HL-60 (cell line): ENCODE results near the gene STARD9.

Source experiments
- DNase-seq, 2 experiments: peaks; one replicate each; pipeline ENCODE4 v3.0.0-alpha.2; 2010 to 2020; ENCODE audit warnings: low read depth in 1 of 2, low spot score in 1 of 2
- H3K27ac ChIP-seq: fragments of 250-450 bp; sonication (Bioruptor Pico); replicated peaks from 2 replicates; pipeline ENCODE4 v1.5.1; 2020; ENCODE audit warnings: mild to moderate bottlenecking, moderate library complexity
- H3K27me3 ChIP-seq: fragments of 250-450 bp; sonication (Bioruptor Pico); 2 replicates; pipeline ENCODE4 v1.5.1; 2021; ENCODE audit warnings: mild to moderate bottlenecking, moderate library complexity; ENCODE audit not compliant: insufficient read depth, poor library complexity, severe bottlenecking
- H3K4me3 ChIP-seq: replicated peaks from 2 replicates; pipeline ENCODE4 v1.5.1; 2011; ENCODE audit warnings: mild to moderate bottlenecking, control low read depth, low read length; ENCODE audit not compliant: insufficient read depth
- CTCF ChIP-seq: IDR thresholded peaks from one replicate; pipeline ENCODE4 v1.5.1; 2011; ENCODE audit warnings: low read length, control low read depth, inconsistent platforms; ENCODE audit not compliant: insufficient read depth
- GABPA ChIP-seq: IDR thresholded peaks from 2 replicates; pipeline ENCODE4 v1.6.1; 2012; ENCODE audit warnings: low read depth
- POLR2AphosphoS5 ChIP-seq: IDR thresholded peaks from 2 replicates; pipeline ENCODE4 v1.6.1; 2012; ENCODE audit warnings: low read depth
- REST ChIP-seq: IDR thresholded peaks from 2 replicates; pipeline ENCODE4 v1.6.1; 2012; ENCODE audit warnings: low read depth; ENCODE audit not compliant: insufficient replicate concordance
- SPI1 ChIP-seq: IDR thresholded peaks from 2 replicates; pipeline ENCODE4 v1.6.1; 2012; ENCODE audit warnings: low read depth, mild to moderate bottlenecking, borderline replicate concordance

Gene STARD9

GRCh38 chr15:42627485-42627884, 52.1 kb downstream of the STARD9 start:
- H3K27ac ChIP-seq, result no peak overlapping the region
- H3K4me3 ChIP-seq, result no peak overlapping the region
- TF ChIP-seq SPI1 (no peak), REST (no peak), POLR2AphosphoS5 (no peak), CTCF (no peak), GABPA (no peak)
- no peak for DNase-seq
- H3K27me3 ChIP-seq, result no peaks in the 10 kb centered on the region

- DNase-seq, result no peak
- no peaks in the 10 kb centered on the region for H3K27me3 ChIP-seq
- H3K27ac ChIP-seq, result no peak overlapping the region
- H3K4me3 ChIP-seq, result no peak overlapping the region
- TF ChIP-seq POLR2AphosphoS5, result no peak
- no peak for TF ChIP-seq CTCF
- TF ChIP-seq GABPA, result no peak
- no peak for TF ChIP-seq REST
- TF ChIP-seq SPI1, result no peak
Measured at GRCh38 chr15:42628761-42629160, 53.4 kb downstream of the STARD9 start.

- Histone ChIP-seq H3K4me3 (no peak overlapping the region), H3K27ac (no peak overlapping the region), H3K27me3 (no peaks in the 10 kb centered on the region)
- no peak for DNase-seq
- TF ChIP-seq CTCF (no peak), SPI1 (no peak), POLR2AphosphoS5 (no peak), GABPA (no peak), REST (no peak)
Measured at GRCh38 chr15:42632105-42632675, 56.8 kb downstream of the STARD9 start.
